NT2/D1 (cell line): ENCODE results near the gene USP26.

ENCODE experiments used
- DNase-seq: peaks from one replicate; pipeline ENCODE4 v3.0.0-alpha.2; 2011; ENCODE audit warnings: low read depth, low spot score
- H3K27me3 ChIP-seq: 2 replicates; pipeline ENCODE4 v1.6.0; 2011; ENCODE audit warnings: mild to moderate bottlenecking; ENCODE audit not compliant: insufficient read length, insufficient read depth
- H3K36me3 ChIP-seq: 2 replicates; pipeline ENCODE4 v1.6.1; 2011; ENCODE audit warnings: mild to moderate bottlenecking, low read length, mixed read lengths; ENCODE audit not compliant: insufficient read depth, insufficient read length
- H3K4me1 ChIP-seq: 2 replicates; pipeline ENCODE4 v1.5.1; 2011; ENCODE audit not compliant: insufficient read depth, insufficient read length
- H3K4me3 ChIP-seq: 2 replicates; pipeline ENCODE4 v1.5.1; 2011; ENCODE audit warnings: low read depth; ENCODE audit not compliant: insufficient read length
- H3K9ac ChIP-seq: 2 replicates; pipeline ENCODE4 v1.6.0; 2011; ENCODE audit warnings: low read depth; ENCODE audit not compliant: insufficient read length
- H3K9me3 ChIP-seq: 2 replicates; pipeline ENCODE4 v1.5.1; 2011; ENCODE audit warnings: mild to moderate bottlenecking, low read length; ENCODE audit not compliant: insufficient read depth
- SUZ12 ChIP-seq: IDR thresholded peaks from 2 replicates; pipeline ENCODE4 v1.6.1; 2011; ENCODE audit not compliant: insufficient read length, insufficient read depth; ENCODE audit errors: extremely low read depth
- YY1 ChIP-seq: IDR thresholded peaks from 2 replicates; pipeline ENCODE4 v1.6.1; 2011; ENCODE audit not compliant: insufficient read length, insufficient read depth
- ZNF274 ChIP-seq: IDR thresholded peaks from 2 replicates; pipeline ENCODE4 v1.6.1; 2011; ENCODE audit warnings: mild to moderate bottlenecking, low read depth, low read length

The USP26 gene

GRCh38 chrX:133018229-133018628, 78.7 kb downstream of the USP26 start:
- H3K4me1 ChIP-seq = no peaks in the 10 kb centered on the region
- H3K4me3 ChIP-seq = no peak overlapping the region
- DNase-seq = no peak
- no peaks in the 10 kb centered on the region for H3K36me3 ChIP-seq
- H3K27me3 ChIP-seq = no peaks in the 10 kb centered on the region
- H3K9me3 ChIP-seq = no peaks in the 10 kb centered on the region
- no peak for TF ChIP-seq SUZ12
- no peak for TF ChIP-seq ZNF274
- no peak for TF ChIP-seq YY1
- H3K9ac ChIP-seq = no peak overlapping the region

GRCh38 chrX:133007458-133007857, 89.5 kb downstream of the USP26 start:
- no peak overlapping the region for H3K9ac ChIP-seq
- H3K27me3 ChIP-seq = no peaks in the 10 kb centered on the region
- no peaks in the 10 kb centered on the region for H3K36me3 ChIP-seq
- no peaks in the 10 kb centered on the region for H3K9me3 ChIP-seq
- H3K4me3 ChIP-seq = no peak overlapping the region
- H3K4me1 ChIP-seq = no peaks in the 10 kb centered on the region
- DNase-seq = no peak
- TF ChIP-seq ZNF274 (no peak), SUZ12 (no peak), YY1 (no peak)

GRCh38 chrX:133005616-133006015, 91.3 kb downstream of the USP26 start:
- TF ChIP-seq YY1 (no peak), SUZ12 (no peak), ZNF274 (no peak)
- no peaks in the 10 kb centered on the region for H3K27me3 ChIP-seq
- H3K36me3 ChIP-seq = no peaks in the 10 kb centered on the region

GRCh38 chrX:133005042-133005441, 91.9 kb downstream of the USP26 start:
- no peak for TF ChIP-seq YY1
- no peak for TF ChIP-seq SUZ12
- TF ChIP-seq ZNF274 = no peak
- Histone ChIP-seq H3K27me3 (no peaks in the 10 kb centered on the region), H3K9me3 (no peaks in the 10 kb centered on the region), H3K4me1 (no peaks in the 10 kb centered on the region), H3K9ac (no peak overlapping the region), H3K4me3 (no peak overlapping the region), H3K36me3 (no peaks in the 10 kb centered on the region)
- no peak for DNase-seq

More at GRCh38 chrX:133005616-133006015, 91.3 kb downstream of the USP26 start:
- Histone ChIP-seq H3K4me3 (no peak overlapping the region), H3K9me3 (no peaks in the 10 kb centered on the region), H3K9ac (no peak overlapping the region), H3K4me1 (no peaks in the 10 kb centered on the region)
- DNase-seq = no peak

GRCh38 chrX:132999209-132999608, 97.7 kb downstream of the USP26 start:
- H3K27me3 ChIP-seq = no peaks in the 10 kb centered on the region
- no peaks in the 10 kb centered on the region for H3K4me1 ChIP-seq
- TF ChIP-seq SUZ12 = no peak
- TF ChIP-seq ZNF274 = no peak
- TF ChIP-seq YY1 = no peak
- no peaks in the 10 kb centered on the region for H3K9me3 ChIP-seq
- no peak for DNase-seq
- H3K9ac ChIP-seq = no peak overlapping the region
- no peak overlapping the region for H3K4me3 ChIP-seq
- no peaks in the 10 kb centered on the region for H3K36me3 ChIP-seq

GRCh38 chrX:132990835-132991234, 106.1 kb downstream of the USP26 start:
- DNase-seq = no peak
- TF ChIP-seq ZNF274 (no peak), YY1 (no peak), SUZ12 (no peak)
- H3K27me3 ChIP-seq = no peaks in the 10 kb centered on the region
- no peak overlapping the region for H3K4me3 ChIP-seq
- no peaks in the 10 kb centered on the region for H3K4me1 ChIP-seq
- no peak overlapping the region for H3K9ac ChIP-seq
- no peaks in the 10 kb centered on the region for H3K9me3 ChIP-seq
- H3K36me3 ChIP-seq = no peaks in the 10 kb centered on the region

GRCh38 chrX:132986556-132986955, 110.4 kb downstream of the USP26 start:
- no peak for DNase-seq
- Histone ChIP-seq H3K9me3 (no peaks in the 10 kb centered on the region), H3K9ac (no peak overlapping the region), H3K36me3 (no peaks in the 10 kb centered on the region), H3K27me3 (no peaks in the 10 kb centered on the region), H3K4me3 (no peak overlapping the region), H3K4me1 (no peaks in the 10 kb centered on the region)
- TF ChIP-seq SUZ12 (no peak), YY1 (no peak), ZNF274 (no peak)
